Activated CD8-positive, alpha-beta T cell treated with anti-CD3 and anti-CD28 coated beads for 36 hours (primary cell): Measurements from ENCODE around the gene UBE2S. TPM values are rescaled to one million over a fixed set of nuclear protein-coding genes. Genes with fewer than 3 reads are reported as not detected.
"Not testable (repeated sequence)": the region's sequence is repeated elsewhere in the genome, so short reads cannot be mapped to it uniquely, and the experiment has no call there.

Experiments
- ATAC-seq: fragments of 200-7000 bp; cut with Tn5 transposase; one replicate; pipeline ENCODE4 v1.10.0; 2021; ENCODE audit warnings: mild to moderate bottlenecking, moderate library complexity
- CTCF ChIA-PET: fragments of 350-600 bp; sonication (Branson Sonifier 250); formaldehyde crosslinking; loops from one replicate; lab custom pipeline; 2021; ENCODE audit warnings: antibody characterized with exemption; lab: Charles Lee
- POLR2A ChIA-PET: fragments of 350-600 bp; sonication (Branson Sonifier 250); formaldehyde crosslinking; loops from one replicate; lab custom pipeline; 2021; ENCODE audit warnings: antibody characterized with exemption; lab: Charles Lee
- DNase-seq: peaks from one replicate; pipeline ENCODE4 v3.0.0-alpha.2; 2020
- H3K27ac Mint-ChIP-seq: one replicate; pipeline ENCODE4 v1.8.0; 2021; ENCODE audit warnings: mild to moderate bottlenecking, mixed read lengths
- H3K27me3 Mint-ChIP-seq: one replicate; pipeline ENCODE4 v1.8.0; 2021; ENCODE audit warnings: mixed read lengths
- H3K36me3 Mint-ChIP-seq: one replicate; pipeline ENCODE4 v1.8.0; 2021; ENCODE audit warnings: low read depth, mixed read lengths
- H3K4me1 Mint-ChIP-seq: one replicate; pipeline ENCODE4 v1.8.0; 2021; ENCODE audit warnings: low read depth, mixed read lengths
- H3K4me3 Mint-ChIP-seq: one replicate; pipeline ENCODE4 v1.8.0; 2021; ENCODE audit warnings: mild to moderate bottlenecking, moderate library complexity, mixed read lengths
- H3K9me3 Mint-ChIP-seq: one replicate; pipeline ENCODE4 v1.8.0; 2021; ENCODE audit warnings: mixed read lengths
- CTCF ChIP-seq: fragments of 200-600 bp; IDR thresholded peaks from one replicate; pipeline ENCODE4 v1.8.0; 2022; ENCODE audit warnings: antibody characterized with exemption, mild to moderate bottlenecking
- intact Hi-C: fragments of 100-400 bp; cut with micrococcal nuclease; formaldehyde crosslinking; loops from one replicate; pipeline ENCODE4 v1.10.0; 2022
- total RNA-seq, 2 experiments: library from RNA; stranded (reverse); gene quantifications; one replicate each; pipeline ENCODE4 v1.2.3, GENCODE V29; 2021

The UBE2S gene
- total RNA-seq, 2 experiments from 2014 or later: 229 to 241 TPM

GRCh38 chr19:55402509-55402908 lies 5.1 kb downstream of the UBE2S start:
- ATAC-seq (no peak), DNase-seq (no peak)
- intact Hi-C loops: no loop called here
- Mint-ChIP-seq H3K27me3 (no peaks in the 10 kb centered on the region), H3K36me3 (peaks cover 57% of the 10 kb centered on the region), H3K27ac (no peak overlapping the region), H3K4me1 (peaks cover 33% of the 10 kb centered on the region), H3K4me3 (no peak overlapping the region), H3K9me3 (no peaks in the 10 kb centered on the region)
- POLR2A ChIA-PET: interaction anchor here (1.2 to 8.6 kb wide), 3 partner anchors 15 to 145 kb away, joined by 3 to 217 read pairs (median 5); partner anchors contain the start of genes RPL28 and TMEM238
- CTCF ChIA-PET: interaction anchor here (1.1 to 1.3 kb wide), 2 partner anchors 15 to 101 kb away, joined by 3 read pairs; no protein-coding TSS in a partner anchor
- TF ChIP-seq CTCF: no peak

GRCh38 chr19:55401390-55401789 lies 6.2 kb downstream of the UBE2S start:
- H3K4me3 Mint-ChIP-seq, H3K27ac Mint-ChIP-seq, H3K9me3 Mint-ChIP-seq, ATAC-seq, H3K27me3 Mint-ChIP-seq, CTCF ChIA-PET, intact Hi-C loops, DNase-seq: not testable (repeated sequence)
- POLR2A ChIA-PET: interaction anchor here (1.1 to 4.8 kb wide), 2 partner anchors 13 to 17 kb away, joined by 5 to 91 read pairs; partner anchors contain the start of genes RPL28 and TMEM238
- Mint-ChIP-seq H3K36me3 (peaks cover 50% of the 10 kb centered on the region), H3K4me1 (peaks cover 32% of the 10 kb centered on the region)

GRCh38 chr19:55400281-55401087 lies 7.1 kb downstream of the UBE2S start:
- peak; percentile 16 for ATAC-seq
- ChIA-PET POLR2A (interaction anchor here (0.7 to 4.8 kb wide), 6 partner anchors 7 to 85 kb away, joined by 3 to 91 read pairs (median 5); partner anchors contain the start of genes RPL28, TMEM238 and UBE2S), CTCF (interaction anchor here (0.8 to 2.0 kb wide), 4 partner anchors 9 to 240 kb away, joined by 3 to 5 read pairs (median 4); partner anchors contain the start of gene TMEM238)
- Mint-ChIP-seq H3K36me3 (peaks cover 41% of the 10 kb centered on the region), H3K4me1 (peaks cover 23% of the 10 kb centered on the region), H3K4me3 (no peak overlapping the region), H3K27me3 (no peaks in the 10 kb centered on the region), H3K9me3 (no peaks in the 10 kb centered on the region), H3K27ac (no peak overlapping the region)
- DNase-seq: no peak
- TF ChIP-seq CTCF: no peak
- intact Hi-C loops: no loop called here

- peak; percentile 38 for ATAC-seq
- peaks cover 27% of the 10 kb centered on the region for H3K36me3 Mint-ChIP-seq
- no peaks in the 10 kb centered on the region for H3K27me3 Mint-ChIP-seq
- no peaks in the 10 kb centered on the region for H3K9me3 Mint-ChIP-seq
- no peak overlapping the region for H3K27ac Mint-ChIP-seq
- intact Hi-C loops: no loop called here
- no peak overlapping the region for H3K4me3 Mint-ChIP-seq
- ChIA-PET CTCF (no interaction called here), POLR2A (interaction anchor here (0.6 to 4.8 kb wide), 5 partner anchors 9 to 68 kb away, joined by 3 to 91 read pairs (median 3); partner anchors contain the start of genes RPL28 and UBE2S)
- DNase-seq: no peak
- peaks cover 18% of the 10 kb centered on the region for H3K4me1 Mint-ChIP-seq
- TF ChIP-seq CTCF: no peak
These were observed 9.2 kb downstream of the UBE2S start for GRCh38 chr19:55398200-55398925.
